ENCODE data around the gene UBALD2.
"Not testable (repeated sequence)": the region's sequence is repeated elsewhere in the genome, so short reads cannot be mapped to it uniquely, and the experiment has no call there.

Gene UBALD2

DNA sequence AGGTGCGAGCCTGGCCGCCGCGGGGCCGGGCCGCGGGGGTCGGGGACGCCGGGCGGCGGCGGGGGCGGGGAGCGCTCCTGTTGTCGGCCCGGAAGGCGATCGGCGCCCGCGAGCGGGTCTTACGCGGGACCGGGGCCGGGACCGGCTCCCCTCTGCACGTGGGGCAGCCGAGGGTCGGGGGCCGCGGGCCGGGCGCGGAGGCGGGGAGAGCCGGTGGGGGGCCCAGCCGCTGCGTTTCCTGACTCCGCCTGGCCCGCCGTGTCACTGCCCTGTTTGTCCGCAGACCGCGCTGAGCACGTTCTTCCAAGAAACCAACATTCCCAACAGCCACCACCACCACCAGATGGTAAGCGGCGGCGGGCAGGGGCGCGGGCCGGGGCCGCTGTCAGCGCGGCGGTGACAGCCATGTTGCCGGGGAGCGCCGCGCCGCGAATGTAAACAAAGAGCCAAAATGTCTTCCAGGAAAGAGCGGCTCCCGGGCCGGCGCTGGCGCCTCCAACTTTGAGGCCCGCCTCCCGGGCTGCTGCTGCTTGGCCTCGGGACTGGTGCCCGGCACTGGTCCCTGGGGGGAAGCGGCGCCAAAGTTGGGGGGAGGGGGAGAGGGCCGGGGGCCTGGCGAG, 586 bp downstream of the UBALD2 start:
- no peak for DNase-seq (ENCODE audit: low read depth, low spot score)

GRCh38 chr17:76266244-76266938, 1.2 kb downstream of the UBALD2 start:
- DNase-seq (ENCODE audit: low read depth, low spot score), result no peak

- no peak for DNase-seq (ENCODE audit: low read depth, low spot score)
These were observed 2.0 kb downstream of the UBALD2 start for GRCh38 chr17:76267051-76267576.

- not testable (repeated sequence) for DNase-seq (ENCODE audit: low read depth, low spot score)
These were observed 2.4 kb downstream of the UBALD2 start for GRCh38 chr17:76267581-76268001.

GRCh38 chr17:76268015-76268749, 3.0 kb downstream of the UBALD2 start:
- peak; percentile 47 for DNase-seq (ENCODE audit: low read depth, low spot score)

DNA sequence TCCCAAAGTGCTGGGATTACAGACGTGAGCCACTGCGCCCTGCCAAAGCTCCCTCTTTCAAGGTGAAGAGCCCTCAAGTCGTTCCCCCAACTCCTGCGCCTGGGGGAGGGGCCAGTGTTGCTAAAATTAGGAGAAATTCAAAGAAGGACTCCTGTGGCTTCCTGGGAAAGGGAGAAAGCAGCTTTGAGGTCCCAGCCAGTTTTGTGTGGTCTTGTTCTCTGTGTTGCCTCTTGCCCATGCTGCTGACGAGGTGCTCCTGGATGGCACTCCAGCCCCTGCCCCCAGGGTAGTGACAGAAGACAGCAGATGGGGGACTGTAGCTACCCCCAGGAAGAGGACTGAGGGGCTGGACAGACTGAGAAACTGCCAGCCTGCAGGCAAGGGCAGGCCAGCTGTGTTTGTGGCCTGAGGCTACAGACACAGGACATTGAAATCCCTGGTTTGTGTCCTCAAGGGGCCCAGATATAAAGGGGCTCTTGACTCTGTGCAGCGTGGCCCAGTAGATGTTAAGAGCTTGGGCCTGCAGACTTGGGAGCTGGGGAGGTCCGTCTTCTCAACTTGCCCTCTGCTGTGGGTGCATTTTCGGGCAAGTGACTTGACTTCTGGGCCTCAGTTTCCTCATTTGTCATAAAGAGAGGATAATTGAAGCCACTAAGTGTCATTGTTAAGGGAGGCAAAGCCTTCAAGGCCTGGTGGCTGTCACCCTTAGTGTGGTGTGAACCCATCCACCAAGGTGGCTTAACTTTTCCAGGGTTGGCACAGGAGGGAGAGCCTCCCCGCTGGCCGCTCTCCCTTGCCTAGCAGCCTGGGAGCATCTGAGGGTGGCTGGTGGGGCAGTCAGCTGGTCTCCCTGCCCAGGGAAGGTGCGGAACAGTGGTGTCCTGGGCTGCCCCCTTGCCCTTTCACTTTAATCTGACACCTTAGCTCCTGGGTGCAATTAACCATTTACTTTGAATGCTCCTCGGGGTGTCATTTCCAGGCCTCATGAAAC, 4.1 kb downstream of the UBALD2 start:
- no peak for DNase-seq (ENCODE audit: low read depth, low spot score)

- no peak for DNase-seq (ENCODE audit: low read depth, low spot score)
These were observed 5.0 kb downstream of the UBALD2 start for GRCh38 chr17:76270127-76270592.

DNA sequence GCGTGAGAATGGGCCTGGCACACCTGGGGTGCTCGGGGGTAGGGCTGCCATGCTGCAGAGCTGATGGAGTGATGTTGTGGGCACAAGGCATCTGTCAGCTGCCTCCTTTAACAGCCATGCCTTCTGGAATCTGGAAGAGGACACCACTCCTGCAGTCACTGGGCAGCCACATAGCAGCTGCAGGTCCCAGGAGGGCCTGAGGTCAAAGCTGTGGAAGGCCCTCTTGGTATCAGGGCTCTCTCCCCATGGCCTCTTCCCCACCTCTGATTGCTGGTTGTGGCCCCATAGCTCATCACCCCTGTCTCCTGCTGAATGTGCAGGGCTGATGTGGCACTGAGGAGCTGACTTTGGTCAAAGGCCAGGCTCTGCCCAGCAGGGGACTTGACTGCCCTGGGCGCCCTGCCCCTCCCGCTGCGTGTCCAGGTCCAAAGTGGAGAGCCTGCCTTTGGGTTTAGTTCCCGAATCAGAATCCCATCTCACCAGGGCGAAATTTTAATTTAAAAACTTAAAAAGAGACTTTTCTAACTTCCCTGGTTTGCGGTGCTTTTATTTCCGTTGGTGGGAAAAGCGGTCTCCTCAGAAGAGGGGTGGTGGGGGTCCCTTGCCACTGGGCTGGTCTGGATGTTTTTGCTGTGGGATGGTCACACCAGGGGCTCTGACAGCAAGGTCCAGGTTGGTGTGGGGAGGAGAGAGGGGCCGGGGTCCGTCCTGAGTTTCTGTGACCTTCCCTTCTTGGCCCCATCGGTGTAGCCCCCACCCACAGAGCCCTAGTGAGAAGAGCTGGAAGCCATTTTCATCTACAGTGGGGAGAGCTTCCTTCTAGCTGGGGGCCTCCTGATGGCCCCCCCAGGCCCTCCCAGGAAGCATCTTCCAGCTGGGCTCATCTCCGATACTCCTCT, 5.9 kb downstream of the UBALD2 start:
- DNase-seq (ENCODE audit: low read depth, low spot score), result no peak

DNA sequence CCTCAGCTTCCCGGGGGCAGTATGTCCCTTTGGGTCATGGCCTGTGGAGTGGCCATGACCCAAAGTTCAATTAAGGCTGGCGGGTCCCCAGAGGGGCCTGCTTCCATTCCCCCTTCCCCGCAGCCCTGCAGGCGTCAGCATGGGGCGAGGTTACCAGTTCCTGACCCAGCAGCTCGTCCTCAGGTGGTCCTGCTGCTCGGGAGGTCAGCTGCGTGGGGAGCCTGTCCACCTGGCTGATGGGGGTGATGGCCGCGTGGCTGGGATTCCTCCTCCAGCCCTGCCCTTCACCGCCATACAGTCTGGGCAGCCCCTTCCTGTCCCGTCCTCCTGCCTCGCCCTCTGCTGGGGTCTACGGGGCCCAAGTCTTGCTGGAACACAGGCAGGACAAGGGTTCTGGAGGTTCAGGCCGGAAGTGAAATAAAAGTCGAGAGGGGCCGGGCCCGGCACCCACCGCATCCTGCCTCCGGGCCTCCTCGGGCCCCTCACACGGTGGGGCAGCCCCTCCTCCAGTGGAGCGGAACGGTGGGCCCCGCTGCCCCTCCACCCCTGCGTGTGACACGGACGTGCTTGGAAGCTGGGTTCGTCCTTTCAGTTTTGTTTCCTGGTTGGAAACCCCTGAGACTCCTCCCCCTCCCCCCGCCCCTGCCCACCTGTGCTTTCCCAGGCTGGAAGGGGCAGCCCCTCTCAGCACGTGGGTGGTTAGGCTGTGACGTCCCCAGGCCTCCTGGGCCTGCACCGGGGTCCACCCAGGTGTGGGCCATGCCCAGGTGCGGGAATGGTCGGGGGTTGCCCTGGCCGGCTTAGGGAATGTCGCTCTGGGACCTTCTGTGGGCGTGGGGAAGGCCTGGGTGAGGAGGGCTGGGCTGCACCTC, 6.8 kb downstream of the UBALD2 start:
- peak; percentile 80 for DNase-seq (ENCODE audit: low read depth, low spot score)

GRCh38 chr17:76272541-76273444, 7.6 kb downstream of the UBALD2 start:
- DNase-seq (ENCODE audit: low read depth, low spot score), result peak; percentile 39

- no peak for DNase-seq (ENCODE audit: low read depth, low spot score)
These were observed 8.4 kb downstream of the UBALD2 start for GRCh38 chr17:76273445-76274111.

- DNase-seq (ENCODE audit: low read depth, low spot score), result no peak
These were observed 9.2 kb downstream of the UBALD2 start for GRCh38 chr17:76274112-76274956.

DNA sequence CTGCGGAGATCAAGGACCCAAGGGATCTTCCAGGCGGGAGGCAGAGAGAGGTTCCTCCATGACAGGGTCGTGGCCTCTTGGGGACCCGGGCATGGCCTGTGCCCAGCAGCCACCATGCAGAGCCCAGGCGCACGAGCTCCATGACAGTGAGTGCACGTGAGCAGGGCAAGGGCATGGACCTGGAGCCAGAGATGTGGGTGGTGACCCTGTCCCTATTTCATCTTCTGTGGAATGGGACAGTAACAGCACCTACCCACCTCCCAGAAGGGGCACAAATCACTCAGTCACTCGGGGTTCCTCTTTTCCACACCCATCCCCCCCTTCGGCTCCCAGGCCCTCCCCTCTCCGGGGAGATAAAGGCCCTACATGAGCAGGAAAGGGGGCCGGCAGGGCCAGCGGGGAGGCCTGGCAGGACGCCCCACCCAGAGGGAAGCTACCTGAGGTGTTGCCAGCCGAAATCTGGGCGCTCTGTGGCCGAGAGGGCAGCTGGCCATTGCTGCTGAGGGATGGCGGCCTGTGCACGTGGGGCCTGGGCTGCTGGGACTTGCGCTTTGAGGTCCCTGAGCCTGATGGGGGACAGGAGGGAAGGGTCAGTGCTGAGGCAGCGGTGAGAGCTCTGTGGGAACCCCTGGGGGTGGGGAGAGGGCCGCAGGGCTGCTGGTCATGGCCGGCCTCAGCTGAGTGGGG, 10.4 kb downstream of the UBALD2 start:
- DNase-seq (ENCODE audit: low read depth, low spot score), result no peak

DNA sequence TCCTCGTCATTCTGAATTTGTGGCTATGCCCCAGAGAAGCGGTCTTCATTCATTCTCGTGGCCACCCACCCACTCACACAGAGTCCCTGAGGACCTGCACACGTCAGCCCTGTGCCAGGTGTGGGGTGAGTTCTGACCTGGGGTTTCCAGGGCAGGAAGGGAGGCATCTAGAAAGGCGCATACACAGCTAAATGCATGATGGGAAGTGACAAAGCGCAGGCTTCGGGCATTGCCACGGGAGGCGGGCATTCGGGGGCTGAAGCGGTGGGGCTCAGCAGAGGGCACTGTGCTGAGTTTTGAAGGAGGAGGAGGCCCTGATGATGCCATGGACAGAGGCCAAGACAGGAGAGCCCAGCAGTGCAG, 10.9 kb downstream of the UBALD2 start:
- no peak for DNase-seq (ENCODE audit: low read depth, low spot score)

GRCh38 chr17:76276461-76277299, 11.5 kb downstream of the UBALD2 start:
- no peak for DNase-seq (ENCODE audit: low read depth, low spot score)
